Smooth muscle cell (in vitro differentiated cells): ENCODE results near the gene SORCS2. TPM values are rescaled to one million over a fixed set of nuclear protein-coding genes. Genes with fewer than 3 reads are reported as not detected.

ENCODE experiments used
- DNase-seq: peaks from one replicate; lab custom pipeline; 2025; ENCODE audit not compliant: unreplicated experiment; lab: John Stamatoyannopoulos, UW
- H2AFZ ChIP-seq: fragments of 200-600 bp; sonication (generic); 2 replicates; pipeline ENCODE4 v1.6.0; 2016; ENCODE audit warnings: antibody characterized with exemption, low read depth, mild to moderate bottlenecking
- H3F3A ChIP-seq: fragments of 200-600 bp; sonication (generic); 2 replicates; pipeline ENCODE4 v1.6.0; 2017; ENCODE audit warnings: antibody characterized with exemption, low read depth
- H3K27ac ChIP-seq: fragments of 200-600 bp; sonication (generic); 2 replicates; pipeline ENCODE4 v1.5.1; 2016; ENCODE audit warnings: low read depth, mild to moderate bottlenecking
- H3K27me3 ChIP-seq: fragments of 200-600 bp; sonication (generic); 2 replicates; pipeline ENCODE4 v1.6.1; 2016; ENCODE audit warnings: low read depth, mild to moderate bottlenecking
- H3K36me3 ChIP-seq: fragments of 200-600 bp; sonication (generic); 2 replicates; pipeline ENCODE4 v1.5.1; 2016; ENCODE audit warnings: low read depth
- H3K4me1 ChIP-seq: fragments of 200-600 bp; sonication (generic); 2 replicates; pipeline ENCODE4 v1.5.1; 2016; ENCODE audit warnings: low read depth
- H3K4me2 ChIP-seq: fragments of 200-600 bp; sonication (generic); 2 replicates; pipeline ENCODE4 v1.6.0; 2016; ENCODE audit warnings: mild to moderate bottlenecking
- H3K4me3 ChIP-seq: fragments of 200-600 bp; sonication (generic); 2 replicates; pipeline ENCODE4 v1.5.1; 2016; ENCODE audit warnings: mild to moderate bottlenecking
- H3K79me2 ChIP-seq: fragments of 200-600 bp; sonication (generic); 2 replicates; pipeline ENCODE4 v1.6.0; 2016; ENCODE audit warnings: low read depth, mild to moderate bottlenecking
- H3K9ac ChIP-seq: fragments of 200-600 bp; sonication (generic); 2 replicates; pipeline ENCODE4 v1.6.0; 2016; ENCODE audit warnings: low read depth
- H3K9me3 ChIP-seq: fragments of 200-600 bp; sonication (generic); replicated peaks from 2 replicates; pipeline ENCODE4 v1.5.1; 2016; ENCODE audit warnings: low read depth
- H4K20me1 ChIP-seq: fragments of 200-600 bp; sonication (generic); 2 replicates; pipeline ENCODE4 v1.6.0; 2016; ENCODE audit warnings: low read depth
- WGBS: methylation state at CpG from one replicate; pipeline ENCODE4 v1.1.7; 2016; ENCODE audit warnings: low lambda C conversion rate; 5-methylcytosine and 5-hydroxymethylcytosine counted together
- polyA plus RNA-seq: library from polyadenylated mRNA; unstranded; fragments of >200 nt; fragmentation: Nextera tagmentation; extraction: Ambion mirVana; gene quantifications from 2 replicates; pipeline ENCODE4 v1.2.1, GENCODE V29; 2016
- total RNA-seq: library from RNA; depleted of rRNA; stranded (reverse); fragments of >200 nt; gene quantifications from 2 replicates; pipeline ENCODE4 v1.2.3, GENCODE V29; 2014
- TF ChIP-seq, protein P1 (sequence below): fragments of 200-600 bp; sonication (generic); IDR thresholded peaks from 2 replicates; pipeline ENCODE4 v1.5.1; 2017; ENCODE audit warnings: borderline replicate concordance, mild to moderate bottlenecking, antibody characterized with exemption; ENCODE audit not compliant: insufficient read depth, poor library complexity, severe bottlenecking

Gene SORCS2
- total and polyA plus RNA-seq, 2 experiments from 2014 or later: 5.2 to 9.3 TPM

- no peak overlapping the region for H2AFZ ChIP-seq
- no peaks in the 10 kb centered on the region for H3K79me2 ChIP-seq
- H3K9ac ChIP-seq: no peak overlapping the region
- H3K27ac ChIP-seq: no peak overlapping the region
- no peaks in the 10 kb centered on the region for H4K20me1 ChIP-seq
- no peak overlapping the region for H3K4me2 ChIP-seq
- no peak for DNase-seq
- TF ChIP-seq, protein P1, sequence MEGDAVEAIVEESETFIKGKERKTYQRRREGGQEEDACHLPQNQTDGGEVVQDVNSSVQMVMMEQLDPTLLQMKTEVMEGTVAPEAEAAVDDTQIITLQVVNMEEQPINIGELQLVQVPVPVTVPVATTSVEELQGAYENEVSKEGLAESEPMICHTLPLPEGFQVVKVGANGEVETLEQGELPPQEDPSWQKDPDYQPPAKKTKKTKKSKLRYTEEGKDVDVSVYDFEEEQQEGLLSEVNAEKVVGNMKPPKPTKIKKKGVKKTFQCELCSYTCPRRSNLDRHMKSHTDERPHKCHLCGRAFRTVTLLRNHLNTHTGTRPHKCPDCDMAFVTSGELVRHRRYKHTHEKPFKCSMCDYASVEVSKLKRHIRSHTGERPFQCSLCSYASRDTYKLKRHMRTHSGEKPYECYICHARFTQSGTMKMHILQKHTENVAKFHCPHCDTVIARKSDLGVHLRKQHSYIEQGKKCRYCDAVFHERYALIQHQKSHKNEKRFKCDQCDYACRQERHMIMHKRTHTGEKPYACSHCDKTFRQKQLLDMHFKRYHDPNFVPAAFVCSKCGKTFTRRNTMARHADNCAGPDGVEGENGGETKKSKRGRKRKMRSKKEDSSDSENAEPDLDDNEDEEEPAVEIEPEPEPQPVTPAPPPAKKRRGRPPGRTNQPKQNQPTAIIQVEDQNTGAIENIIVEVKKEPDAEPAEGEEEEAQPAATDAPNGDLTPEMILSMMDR: no peak
- H3K27me3 ChIP-seq: no peaks in the 10 kb centered on the region
- H3F3A ChIP-seq: no peaks in the 10 kb centered on the region
- H3K36me3 ChIP-seq: no peaks in the 10 kb centered on the region
- WGBS: 92% methylated on average over 16 of the region's 16 CpGs
- H3K4me1 ChIP-seq: no peaks in the 10 kb centered on the region
- H3K4me3 ChIP-seq: no peak overlapping the region
- peaks cover 5% of the 10 kb centered on the region for H3K9me3 ChIP-seq
These were observed 390.2 kb downstream of the SORCS2 start for GRCh38 chr4:7582313-7583097.

GRCh38 chr4:7584098-7584497 is 391.8 kb downstream of the SORCS2 start:
- H3K36me3 ChIP-seq: no peaks in the 10 kb centered on the region
- H3K4me1 ChIP-seq: peaks cover 4% of the 10 kb centered on the region
- H4K20me1 ChIP-seq: no peaks in the 10 kb centered on the region
- WGBS: 97% methylated on average over 1 of the region's 1 CpG
- no peaks in the 10 kb centered on the region for H3K9me3 ChIP-seq
- no peaks in the 10 kb centered on the region for H3F3A ChIP-seq
- H2AFZ ChIP-seq: no peak overlapping the region
- TF ChIP-seq, protein P1: no peak
- no peak overlapping the region for H3K4me2 ChIP-seq
- no peaks in the 10 kb centered on the region for H3K79me2 ChIP-seq
- H3K27me3 ChIP-seq: no peaks in the 10 kb centered on the region
- H3K4me3 ChIP-seq: no peak overlapping the region
- DNase-seq: no peak
- H3K9ac ChIP-seq: no peak overlapping the region
- no peak overlapping the region for H3K27ac ChIP-seq

- H3K9me3 ChIP-seq: no peaks in the 10 kb centered on the region
- H3K4me2 ChIP-seq: no peak overlapping the region
- TF ChIP-seq, protein P1: no peak
- WGBS: 89% methylated on average over 9 of the region's 9 CpGs
- H3K4me3 ChIP-seq: no peak overlapping the region
- no peak overlapping the region for H2AFZ ChIP-seq
- H4K20me1 ChIP-seq: no peaks in the 10 kb centered on the region
- no peak overlapping the region for H3K27ac ChIP-seq
- no peaks in the 10 kb centered on the region for H3K79me2 ChIP-seq
- peaks cover 4% of the 10 kb centered on the region for H3K4me1 ChIP-seq
- no peak overlapping the region for H3K9ac ChIP-seq
- no peaks in the 10 kb centered on the region for H3F3A ChIP-seq
- H3K27me3 ChIP-seq: no peaks in the 10 kb centered on the region
- DNase-seq: no peak
- no peaks in the 10 kb centered on the region for H3K36me3 ChIP-seq
These were observed 392.3 kb downstream of the SORCS2 start for GRCh38 chr4:7584606-7585159.

- peaks cover 7% of the 10 kb centered on the region for H3K4me1 ChIP-seq
- no peak overlapping the region for H3K4me3 ChIP-seq
- no peaks in the 10 kb centered on the region for H3K27me3 ChIP-seq
- H3K36me3 ChIP-seq: no peaks in the 10 kb centered on the region
- no peaks in the 10 kb centered on the region for H3K9me3 ChIP-seq
- no peaks in the 10 kb centered on the region for H3F3A ChIP-seq
- H3K79me2 ChIP-seq: no peaks in the 10 kb centered on the region
- no peak overlapping the region for H3K4me2 ChIP-seq
- no peaks in the 10 kb centered on the region for H4K20me1 ChIP-seq
- no peak overlapping the region for H2AFZ ChIP-seq
- no peak overlapping the region for H3K9ac ChIP-seq
- H3K27ac ChIP-seq: no peak overlapping the region
- 91% methylated on average over 3 of the region's 3 CpGs for WGBS
- DNase-seq: no peak
- TF ChIP-seq, protein P1: no peak
These were observed 393.4 kb downstream of the SORCS2 start for GRCh38 chr4:7585768-7586167.
